Measurements from ENCODE around the gene GNG5.

- no peak for TF ChIP-seq CTCF (conservative IDR thresholded peaks at IDR 0.05; ENCODE audit: low read length)
- no peak for TF ChIP-seq EZH2phosphoT487 (IDR thresholded peaks at IDR 0.05; ENCODE audit: borderline replicate concordance)
Measured at GRCh38 chr1:84510668-84511067, 4.3 kb upstream of the GNG5 start.
